DND-41 (cell line): ENCODE data around the gene PNN.
"Not testable (repeated sequence)": the region's sequence is repeated elsewhere in the genome, so short reads cannot be mapped to it uniquely, and the experiment has no call there.

ENCODE experiments used
- CTCF ChIP-seq: IDR thresholded peaks from 2 replicates; pipeline ENCODE4 v1.5.1; 2012; ENCODE audit warnings: borderline replicate concordance, low read length, moderate library complexity, mild to moderate bottlenecking; ENCODE audit not compliant: poor library complexity, severe bottlenecking; ENCODE audit errors: extremely low read depth
- EZH2 ChIP-seq: IDR thresholded peaks from 3 replicates; pipeline ENCODE4 v1.6.1; 2012; ENCODE audit warnings: borderline replicate concordance, low read depth, mild to moderate bottlenecking, moderate library complexity, low read length, inconsistent platforms; ENCODE audit not compliant: severe bottlenecking

DNA sequence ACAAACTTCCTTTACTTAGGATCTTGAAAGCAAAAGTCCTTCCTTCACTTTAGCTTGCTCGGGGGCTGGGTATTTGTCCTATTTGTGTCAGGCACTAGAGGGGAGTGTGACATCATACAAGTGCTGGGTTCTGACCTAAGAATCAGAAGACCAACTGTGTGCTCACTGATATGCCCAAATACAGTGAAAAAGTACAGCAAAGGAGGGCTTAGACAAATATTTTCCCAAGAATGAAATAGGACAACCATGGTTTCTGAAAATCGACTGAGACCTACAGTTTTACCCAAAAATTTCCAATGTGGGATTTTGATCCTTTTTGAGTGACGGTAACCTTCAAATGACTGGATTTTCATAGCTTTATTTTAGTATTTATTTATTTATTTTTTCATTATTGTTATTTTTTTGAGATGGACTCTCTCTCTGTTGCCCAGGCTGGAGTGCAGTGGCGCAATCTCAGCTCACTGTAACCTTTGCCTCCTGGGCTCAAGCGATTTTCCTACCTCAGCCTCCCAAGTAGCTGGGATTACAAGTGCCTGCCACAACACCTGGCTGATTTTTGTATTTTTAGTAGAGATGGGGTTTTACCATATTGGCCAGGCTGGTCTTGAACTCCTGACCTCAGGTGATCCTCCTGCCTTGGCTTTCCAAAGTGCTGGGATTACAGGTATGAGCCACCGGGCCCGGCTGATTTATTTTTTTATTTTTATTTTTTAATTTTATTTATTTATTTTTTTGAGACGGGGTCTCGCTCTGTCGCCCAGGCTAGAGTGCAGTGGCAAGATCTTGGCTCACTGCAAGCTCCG, 56.9 kb downstream of the PNN start:
- peak; percentile 56 for TF ChIP-seq CTCF
- TF ChIP-seq EZH2: not testable (repeated sequence)
